SK-N-SH treated with all-trans-retinoic acid at 6 μM for 48 hours (cell line): Measurements from ENCODE around the gene ASPA.

Source experiments
- ARNTL ChIP-seq: fragments of 450-650 bp; formaldehyde crosslinking; IDR thresholded peaks from 2 replicates; pipeline ENCODE4 v1.5.0; 2020; ENCODE audit warnings: low read depth, mild to moderate bottlenecking, moderate library complexity, borderline replicate concordance
- BACH2 ChIP-seq: fragments of 250-450 bp; sonication (Bioruptor Pico); IDR thresholded peaks from 2 replicates; pipeline ENCODE4 v1.9.0; 2021; ENCODE audit warnings: mild to moderate bottlenecking, borderline replicate concordance
- OSR1 ChIP-seq: fragments of 250-450 bp; sonication (Bioruptor Pico); IDR thresholded peaks from 2 replicates; pipeline ENCODE4 v1.8.0; 2022; ENCODE audit warnings: moderate library complexity, mild to moderate bottlenecking, inconsistent platforms
- PATZ1 ChIP-seq: fragments of 250-450 bp; sonication (Bioruptor Pico); IDR thresholded peaks from 2 replicates; pipeline ENCODE4 v1.8.0; 2020; ENCODE audit warnings: mild to moderate bottlenecking, moderate library complexity, borderline replicate concordance
- TCF4 ChIP-seq: fragments of 250-450 bp; sonication (Bioruptor Pico); IDR thresholded peaks from 2 replicates; pipeline ENCODE4 v1.8.0; 2021; ENCODE audit warnings: mild to moderate bottlenecking, moderate library complexity, borderline replicate concordance
- ZC3H10 ChIP-seq: fragments of 250-450 bp; sonication (Bioruptor Pico); IDR thresholded peaks from 2 replicates; pipeline ENCODE4 v1.5.1; 2021; ENCODE audit warnings: mild to moderate bottlenecking, moderate library complexity
- ZFP30 ChIP-seq: fragments of 450-650 bp; formaldehyde crosslinking; IDR thresholded peaks from 2 replicates; pipeline ENCODE4 v1.5.0; 2022; ENCODE audit warnings: mild to moderate bottlenecking, moderate library complexity
- ZNF565 ChIP-seq: fragments of 450-650 bp; formaldehyde crosslinking; conservative IDR thresholded peaks from 2 replicates; pipeline ENCODE4 v1.5.0; 2020; ENCODE audit warnings: low read depth, mild to moderate bottlenecking, moderate library complexity
- TF ChIP-seq, protein P1 (sequence below): fragments of 250-450 bp; sonication (Bioruptor Pico); IDR thresholded peaks from 2 replicates; pipeline ENCODE4 v1.8.0; 2021; ENCODE audit warnings: low read depth, mild to moderate bottlenecking, moderate library complexity, borderline replicate concordance
- TF ChIP-seq, protein P2 (sequence below): fragments of 250-450 bp; sonication (Bioruptor Pico); IDR thresholded peaks from 2 replicates; pipeline ENCODE4 v1.5.0; 2020; ENCODE audit warnings: mild to moderate bottlenecking, moderate library complexity

DNA sequence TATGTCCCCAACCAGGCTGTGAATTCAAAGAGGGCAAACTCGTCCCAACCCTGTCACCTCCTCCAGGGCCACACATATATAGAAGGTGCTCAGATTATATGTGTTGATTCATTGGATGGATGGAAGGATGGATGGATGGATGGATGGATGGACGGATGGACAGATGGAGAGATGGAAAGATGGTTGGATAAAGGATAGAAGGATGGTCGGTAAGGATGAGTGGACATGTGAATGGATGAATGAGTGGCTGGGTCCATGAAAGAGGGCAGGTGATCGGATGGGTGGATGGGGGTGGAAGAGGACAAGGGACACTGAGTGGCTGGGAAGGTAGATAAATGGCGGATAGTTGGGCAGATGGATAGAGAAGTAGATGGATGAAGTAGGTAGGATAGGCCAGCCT, 51.7 kb downstream of the ASPA start:
- no peak for TF ChIP-seq BACH2
- TF ChIP-seq OSR1, result no peak
- no peak for TF ChIP-seq TCF4 (CRISPR knock-in tag)
- TF ChIP-seq, protein P1, sequence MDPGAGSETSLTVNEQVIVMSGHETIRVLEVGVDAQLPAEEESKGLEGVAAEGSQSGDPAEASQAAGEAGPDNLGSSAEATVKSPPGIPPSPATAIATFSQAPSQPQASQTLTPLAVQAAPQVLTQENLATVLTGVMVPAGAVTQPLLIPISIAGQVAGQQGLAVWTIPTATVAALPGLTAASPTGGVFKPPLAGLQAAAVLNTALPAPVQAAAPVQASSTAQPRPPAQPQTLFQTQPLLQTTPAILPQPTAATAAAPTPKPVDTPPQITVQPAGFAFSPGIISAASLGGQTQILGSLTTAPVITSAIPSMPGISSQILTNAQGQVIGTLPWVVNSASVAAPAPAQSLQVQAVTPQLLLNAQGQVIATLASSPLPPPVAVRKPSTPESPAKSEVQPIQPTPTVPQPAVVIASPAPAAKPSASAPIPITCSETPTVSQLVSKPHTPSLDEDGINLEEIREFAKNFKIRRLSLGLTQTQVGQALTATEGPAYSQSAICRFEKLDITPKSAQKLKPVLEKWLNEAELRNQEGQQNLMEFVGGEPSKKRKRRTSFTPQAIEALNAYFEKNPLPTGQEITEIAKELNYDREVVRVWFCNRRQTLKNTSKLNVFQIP (CRISPR knock-in tag), result no peak
- TF ChIP-seq ZNF565 (CRISPR knock-in tag), result no peak
- no peak for TF ChIP-seq PATZ1 (CRISPR knock-in tag)
- TF ChIP-seq, protein P2, sequence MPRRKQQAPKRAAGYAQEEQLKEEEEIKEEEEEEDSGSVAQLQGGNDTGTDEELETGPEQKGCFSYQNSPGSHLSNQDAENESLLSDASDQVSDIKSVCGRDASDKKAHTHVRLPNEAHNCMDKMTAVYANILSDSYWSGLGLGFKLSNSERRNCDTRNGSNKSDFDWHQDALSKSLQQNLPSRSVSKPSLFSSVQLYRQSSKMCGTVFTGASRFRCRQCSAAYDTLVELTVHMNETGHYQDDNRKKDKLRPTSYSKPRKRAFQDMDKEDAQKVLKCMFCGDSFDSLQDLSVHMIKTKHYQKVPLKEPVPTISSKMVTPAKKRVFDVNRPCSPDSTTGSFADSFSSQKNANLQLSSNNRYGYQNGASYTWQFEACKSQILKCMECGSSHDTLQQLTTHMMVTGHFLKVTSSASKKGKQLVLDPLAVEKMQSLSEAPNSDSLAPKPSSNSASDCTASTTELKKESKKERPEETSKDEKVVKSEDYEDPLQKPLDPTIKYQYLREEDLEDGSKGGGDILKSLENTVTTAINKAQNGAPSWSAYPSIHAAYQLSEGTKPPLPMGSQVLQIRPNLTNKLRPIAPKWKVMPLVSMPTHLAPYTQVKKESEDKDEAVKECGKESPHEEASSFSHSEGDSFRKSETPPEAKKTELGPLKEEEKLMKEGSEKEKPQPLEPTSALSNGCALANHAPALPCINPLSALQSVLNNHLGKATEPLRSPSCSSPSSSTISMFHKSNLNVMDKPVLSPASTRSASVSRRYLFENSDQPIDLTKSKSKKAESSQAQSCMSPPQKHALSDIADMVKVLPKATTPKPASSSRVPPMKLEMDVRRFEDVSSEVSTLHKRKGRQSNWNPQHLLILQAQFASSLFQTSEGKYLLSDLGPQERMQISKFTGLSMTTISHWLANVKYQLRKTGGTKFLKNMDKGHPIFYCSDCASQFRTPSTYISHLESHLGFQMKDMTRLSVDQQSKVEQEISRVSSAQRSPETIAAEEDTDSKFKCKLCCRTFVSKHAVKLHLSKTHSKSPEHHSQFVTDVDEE (CRISPR knock-in tag), result no peak
- no peak for TF ChIP-seq ZC3H10
- no peak for TF ChIP-seq ARNTL (CRISPR knock-in tag)
- no peak for TF ChIP-seq ZFP30 (CRISPR knock-in tag)
